GM19240 (cell line): ENCODE results near the gene CDH4.

Experiments
- DNase-seq: peaks from one replicate; pipeline ENCODE4 v3.0.0; 2011; ENCODE audit warnings: low spot score; ENCODE audit not compliant: insufficient read length

The CDH4 gene

DNA sequence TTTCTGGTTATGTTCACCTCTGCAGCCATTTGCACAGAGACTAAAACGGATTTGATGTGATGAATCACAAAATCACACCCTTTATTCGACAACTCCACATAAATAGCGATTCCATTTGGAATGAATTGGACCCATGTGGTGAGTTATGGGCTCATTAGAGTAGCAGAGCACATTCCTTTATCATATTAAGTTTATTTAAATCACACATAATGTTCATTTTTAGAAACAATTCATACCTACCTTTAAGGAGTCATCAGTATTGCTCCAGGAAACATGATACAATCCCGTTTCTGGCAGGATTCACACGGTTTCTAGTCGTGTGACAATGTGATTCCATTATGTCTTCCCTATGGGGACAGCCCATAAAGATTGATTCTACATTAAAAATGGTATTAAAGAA lies 303.5 kb downstream of the CDH4 start:
- no peak for DNase-seq

DNA sequence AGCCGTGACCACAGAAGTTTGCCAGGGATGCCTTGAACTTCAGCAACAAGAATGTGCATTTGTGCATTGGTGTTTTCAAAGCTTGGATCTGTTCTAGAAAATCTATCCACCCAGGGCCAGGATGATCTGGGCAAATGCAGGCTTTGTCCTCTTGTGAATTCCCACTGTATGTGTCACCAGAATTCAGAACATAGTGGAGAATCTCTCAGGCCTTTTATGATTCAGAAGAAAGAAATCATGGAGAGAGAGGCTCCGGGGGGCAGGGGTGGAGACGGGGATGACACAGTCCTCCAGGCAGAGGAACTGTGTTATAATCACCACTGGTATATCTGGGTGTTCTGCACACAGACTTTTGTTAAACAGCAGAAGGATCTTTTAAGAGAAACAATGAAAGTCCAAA lies 304.1 kb downstream of the CDH4 start:
- DNase-seq: no peak

DNA sequence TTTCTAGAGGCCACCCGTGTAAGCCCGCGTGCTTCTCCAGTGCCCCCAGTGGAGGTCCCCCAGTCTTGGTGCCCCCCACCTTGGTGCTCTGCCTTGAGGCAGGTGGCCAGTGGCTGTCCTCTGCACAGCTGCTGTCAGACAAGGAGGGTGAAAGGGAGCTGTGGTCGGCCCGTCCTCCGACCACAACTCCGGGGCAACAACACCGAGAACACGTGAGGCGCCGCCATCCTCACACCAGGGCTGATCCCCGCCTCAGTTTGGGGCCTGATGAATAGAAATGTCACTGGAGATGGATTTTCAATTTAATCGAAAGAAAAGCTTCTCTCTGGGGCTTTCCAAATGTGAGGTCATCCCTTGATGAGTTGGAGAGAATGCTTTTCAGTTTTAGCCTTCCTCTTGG lies 304.6 kb downstream of the CDH4 start:
- DNase-seq: no peak

DNA sequence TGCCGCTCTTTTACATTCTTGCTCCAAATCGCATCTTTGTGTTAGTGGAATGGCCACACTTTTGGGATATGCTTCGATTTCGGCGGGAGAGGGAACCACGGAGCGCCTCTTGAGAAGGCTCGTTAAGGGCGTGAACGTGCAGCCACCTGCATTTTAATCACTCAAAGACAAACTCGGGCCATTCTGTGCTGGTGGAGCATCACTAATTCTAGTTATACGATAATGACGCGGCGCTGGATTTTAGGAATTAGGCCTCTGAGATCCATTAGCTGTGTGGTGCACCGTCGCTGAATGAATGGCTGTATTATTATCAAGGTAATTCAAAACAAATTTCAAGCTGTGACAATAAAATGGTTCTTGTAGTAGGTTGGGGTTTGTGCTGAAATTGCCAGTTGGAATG lies 305.6 kb downstream of the CDH4 start:
- no peak for DNase-seq

DNA sequence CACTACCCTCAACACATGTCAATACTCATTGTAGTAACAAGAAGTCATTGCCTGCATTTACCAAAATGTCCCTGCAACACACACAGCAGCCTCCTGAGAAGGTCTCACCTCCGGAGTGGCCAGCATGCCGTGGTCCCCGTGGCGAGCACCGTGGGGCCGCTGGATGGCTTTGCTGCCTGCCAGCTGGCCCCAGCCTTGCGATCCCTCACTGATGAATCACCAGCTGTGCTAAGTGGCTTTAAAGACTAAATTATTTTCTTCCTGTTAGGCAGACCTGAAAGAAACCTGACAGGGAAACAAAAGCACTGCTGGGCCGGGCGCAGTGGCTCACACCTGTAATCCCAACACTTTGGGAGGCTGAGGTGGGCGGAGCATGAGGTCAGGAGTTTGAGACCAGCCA lies 306.7 kb downstream of the CDH4 start:
- no peak for DNase-seq

DNA sequence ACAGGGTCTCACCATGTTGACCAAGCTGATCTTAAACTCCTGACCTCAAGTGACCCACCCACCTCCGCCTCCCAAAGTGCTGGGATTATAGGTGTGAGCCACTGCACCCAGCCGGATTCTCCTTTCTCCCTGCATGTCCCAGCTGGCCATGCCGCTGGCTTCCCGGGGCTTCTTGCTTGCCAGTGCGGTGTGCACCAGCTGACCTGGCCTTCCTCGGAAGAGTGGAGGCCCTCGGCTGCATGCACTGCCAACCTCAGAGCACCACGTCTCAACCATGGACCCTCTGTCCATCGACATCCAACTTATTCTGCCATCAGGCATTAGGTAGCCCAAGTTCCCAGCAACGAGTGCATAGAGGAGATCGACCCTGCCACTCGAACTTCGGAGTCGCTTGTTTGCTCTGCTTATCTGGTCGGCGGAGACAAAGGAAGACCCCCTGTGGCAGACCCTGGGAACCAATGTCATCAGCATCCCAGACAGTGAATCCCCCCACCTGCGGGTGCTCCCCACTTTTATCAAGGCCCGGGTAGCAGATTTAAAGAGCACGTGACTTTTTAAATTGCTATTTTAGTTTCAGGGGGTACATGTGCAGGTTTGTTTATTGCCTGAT lies 307.8 kb downstream of the CDH4 start:
- DNase-seq: no peak

DNA sequence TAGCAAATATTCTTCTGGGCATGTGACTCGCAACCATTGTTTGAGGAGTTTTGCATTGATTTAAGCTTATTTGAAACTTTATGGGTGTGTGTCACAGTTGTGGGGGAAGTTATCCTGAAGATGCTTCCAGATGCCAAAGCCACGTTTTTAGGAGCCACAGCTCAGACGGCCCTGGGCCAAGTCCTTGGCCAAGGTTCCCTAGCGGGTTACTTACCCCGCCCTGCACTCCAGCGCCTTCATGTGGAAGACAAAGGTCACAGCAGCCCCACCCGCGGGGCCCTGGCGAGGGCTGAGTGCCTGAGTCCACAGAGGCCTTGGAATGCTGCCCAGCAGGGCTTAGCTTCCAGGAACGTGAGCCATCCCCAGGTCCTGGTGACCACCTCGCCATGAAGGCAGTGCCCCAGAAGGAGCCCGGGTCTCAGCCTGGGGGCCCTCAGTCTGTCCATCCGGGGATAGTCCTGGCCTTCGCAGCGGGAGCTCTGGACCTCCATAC lies 308.3 kb downstream of the CDH4 start:
- DNase-seq: no peak

DNA sequence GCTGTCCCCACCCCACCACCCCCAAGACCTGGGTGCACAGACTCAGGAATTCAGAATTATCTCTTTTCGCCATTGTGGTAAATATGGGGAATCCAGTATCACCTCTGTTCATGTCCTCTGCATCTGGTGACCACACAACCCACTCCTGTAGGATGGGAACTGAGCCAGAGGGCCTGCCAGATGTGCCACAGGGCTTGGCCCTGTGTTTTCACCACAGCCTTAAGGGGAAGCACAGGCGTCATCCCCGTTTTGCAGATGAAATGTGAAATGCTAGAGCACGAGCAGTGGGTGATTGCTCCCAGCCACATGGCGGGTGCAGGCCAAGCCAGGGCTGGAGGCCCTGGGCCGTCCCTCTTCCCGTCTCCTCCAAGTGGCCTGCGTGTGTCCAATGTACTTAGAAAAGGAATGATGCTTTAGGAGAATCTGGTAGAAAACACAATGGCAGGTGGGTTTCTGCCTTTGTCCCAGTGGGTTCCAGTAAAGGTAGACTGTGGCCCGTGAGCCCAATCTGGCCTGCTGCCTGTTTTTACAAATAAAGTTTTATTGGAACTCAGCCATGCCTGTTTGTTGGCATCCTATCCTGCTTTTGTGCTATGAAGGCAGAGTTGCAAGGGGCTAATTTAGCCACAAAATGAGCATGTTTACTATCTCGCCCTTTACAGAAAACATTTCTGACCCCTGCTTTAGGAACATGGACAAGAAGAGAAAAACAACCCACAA lies 309.2 kb downstream of the CDH4 start:
- DNase-seq: no peak

DNA sequence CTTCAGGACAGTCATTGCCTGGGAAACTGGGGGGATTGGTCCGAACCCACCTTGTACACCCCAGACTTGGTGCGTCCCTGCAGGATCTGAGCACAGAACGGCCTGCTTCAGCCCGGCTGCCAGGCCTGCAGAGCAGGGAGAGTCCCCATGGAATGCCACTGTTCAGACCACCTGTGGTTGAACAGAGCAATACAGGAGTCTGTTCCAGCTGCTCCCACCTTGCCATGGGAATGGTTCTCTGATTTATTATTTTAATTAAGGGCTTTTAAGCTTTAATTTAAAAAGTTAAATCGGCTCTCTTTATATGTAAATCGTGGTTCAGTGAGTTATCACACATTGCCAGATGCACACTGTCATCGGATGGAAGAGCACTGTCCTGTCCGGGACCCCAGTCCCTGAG lies 310.4 kb downstream of the CDH4 start:
- DNase-seq: no peak

DNA sequence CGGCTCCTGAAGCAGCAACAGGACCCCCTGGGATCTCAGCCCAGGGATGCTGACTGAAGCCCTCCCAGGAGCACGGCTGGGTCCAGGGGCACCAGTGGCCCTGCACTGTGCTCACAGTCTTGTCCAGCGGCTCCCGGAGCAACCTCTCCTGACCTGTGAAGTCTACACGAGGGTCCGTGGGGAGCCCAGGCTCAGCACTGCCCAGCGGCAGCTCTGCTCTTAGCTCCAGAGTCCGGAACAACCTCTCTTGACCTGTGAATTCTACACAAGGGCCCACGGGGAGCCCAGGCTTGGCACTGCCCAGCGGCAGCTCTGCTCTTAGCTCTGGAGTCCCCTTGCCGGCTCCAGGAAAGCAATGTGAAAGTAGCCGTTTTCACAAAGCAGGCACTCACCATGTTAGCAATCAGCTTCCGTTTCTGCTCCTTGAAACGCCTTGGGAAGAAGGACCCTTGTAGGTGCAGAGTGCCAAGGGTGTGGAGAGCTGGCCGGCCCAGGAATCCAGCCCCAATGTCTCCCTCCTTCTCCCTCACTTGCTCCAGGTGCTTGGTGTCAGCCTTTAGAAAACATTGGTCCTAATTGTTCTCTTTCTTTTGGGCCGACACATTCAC lies 310.9 kb downstream of the CDH4 start:
- DNase-seq: no peak

DNA sequence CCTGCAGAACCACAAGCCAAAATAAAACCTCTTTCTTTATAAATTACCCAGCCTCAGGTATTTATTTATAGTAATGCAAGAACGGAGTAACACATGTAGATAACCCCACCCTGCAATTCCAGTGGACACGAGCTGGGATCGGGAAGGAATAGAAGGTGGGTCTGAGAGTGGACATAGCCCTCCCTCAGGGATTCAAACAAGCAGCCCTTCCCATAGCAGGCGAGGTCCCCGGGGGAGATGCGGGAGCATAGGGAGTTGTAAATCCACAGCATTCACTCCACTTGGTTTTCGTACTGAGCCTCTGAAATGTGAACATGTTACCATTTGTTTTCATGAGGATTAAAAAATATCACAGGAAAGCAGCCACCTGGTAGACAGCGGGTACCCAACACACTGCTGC lies 312.6 kb downstream of the CDH4 start:
- DNase-seq: no peak

DNA sequence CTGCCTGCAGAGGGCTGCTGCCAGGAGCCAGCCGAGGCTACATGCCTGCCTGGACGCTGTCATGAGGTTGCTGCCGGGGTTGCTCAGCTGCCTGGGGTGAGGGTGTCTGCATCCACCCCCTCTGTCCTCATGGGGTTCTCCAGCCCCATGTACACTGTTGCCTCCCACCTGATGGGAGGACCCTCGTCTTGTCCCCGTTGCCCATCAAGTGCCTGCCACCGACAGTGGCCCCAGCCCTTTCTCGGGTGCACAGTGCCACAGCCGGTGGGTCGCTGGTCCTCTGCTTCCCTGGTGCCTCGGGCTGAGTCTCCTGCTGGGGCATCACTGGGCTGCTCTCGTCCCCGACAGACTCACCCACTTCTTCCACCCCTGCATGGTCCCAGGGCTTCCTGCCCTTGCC lies 313.7 kb downstream of the CDH4 start:
- DNase-seq: no peak

DNA sequence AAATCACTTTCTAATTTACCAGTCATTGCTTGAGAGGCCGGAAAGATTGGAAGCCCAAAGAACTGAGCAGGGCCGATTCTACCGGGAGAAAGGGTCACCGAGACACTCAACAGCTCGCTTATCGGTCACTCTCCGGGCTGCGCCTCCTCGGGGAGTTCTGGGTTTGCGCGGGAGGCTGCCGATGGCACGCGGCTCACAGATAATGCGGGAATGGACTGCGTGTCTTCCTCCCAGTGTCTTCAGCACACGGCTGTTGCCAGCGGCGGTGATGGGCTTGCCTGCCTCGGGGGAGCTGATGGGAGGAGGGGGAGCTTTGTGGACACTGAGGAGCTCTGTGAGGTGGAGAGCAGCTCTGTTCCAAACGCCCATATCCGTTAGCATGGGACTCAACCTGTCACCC lies 314.6 kb downstream of the CDH4 start:
- no peak for DNase-seq

DNA sequence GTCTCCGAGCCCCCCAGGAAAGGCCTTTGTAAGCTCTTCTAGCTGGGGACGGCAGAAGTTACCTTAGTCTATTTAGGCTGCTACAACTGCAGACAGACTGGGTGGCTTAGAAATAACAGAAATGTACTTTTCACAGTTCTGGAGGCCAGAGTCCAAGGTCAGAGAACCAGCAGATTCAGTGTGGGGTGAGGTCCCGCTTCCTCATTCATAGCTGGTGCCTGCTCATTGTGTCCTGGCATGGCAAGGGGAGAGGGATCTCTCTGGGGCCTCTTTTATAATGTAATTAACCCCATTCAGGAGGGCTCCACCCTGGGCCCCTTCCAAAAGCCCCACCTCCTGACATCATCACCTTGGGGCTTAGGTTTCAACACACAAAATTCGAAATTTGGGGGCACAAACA lies 315.1 kb downstream of the CDH4 start:
- DNase-seq: no peak

DNA sequence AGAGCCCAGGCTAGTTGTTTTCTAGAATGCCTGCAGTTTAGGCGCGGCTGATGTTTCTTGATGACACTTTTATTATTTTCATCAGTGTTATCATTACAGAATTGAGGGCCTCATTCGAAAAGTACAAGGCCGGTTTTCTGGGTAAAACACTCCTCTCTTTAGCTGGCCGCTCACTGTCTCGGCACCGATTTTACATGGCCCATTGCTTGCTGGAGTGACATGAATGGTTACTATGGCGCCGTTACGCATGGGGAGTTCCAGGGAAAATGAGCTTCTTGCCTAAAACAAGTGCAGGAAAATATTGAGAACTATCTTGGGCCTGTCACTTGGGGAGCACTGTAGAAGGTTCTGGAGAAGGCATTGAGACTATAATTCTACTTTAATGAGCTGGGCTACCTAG lies 317.8 kb downstream of the CDH4 start:
- no peak for DNase-seq

DNA sequence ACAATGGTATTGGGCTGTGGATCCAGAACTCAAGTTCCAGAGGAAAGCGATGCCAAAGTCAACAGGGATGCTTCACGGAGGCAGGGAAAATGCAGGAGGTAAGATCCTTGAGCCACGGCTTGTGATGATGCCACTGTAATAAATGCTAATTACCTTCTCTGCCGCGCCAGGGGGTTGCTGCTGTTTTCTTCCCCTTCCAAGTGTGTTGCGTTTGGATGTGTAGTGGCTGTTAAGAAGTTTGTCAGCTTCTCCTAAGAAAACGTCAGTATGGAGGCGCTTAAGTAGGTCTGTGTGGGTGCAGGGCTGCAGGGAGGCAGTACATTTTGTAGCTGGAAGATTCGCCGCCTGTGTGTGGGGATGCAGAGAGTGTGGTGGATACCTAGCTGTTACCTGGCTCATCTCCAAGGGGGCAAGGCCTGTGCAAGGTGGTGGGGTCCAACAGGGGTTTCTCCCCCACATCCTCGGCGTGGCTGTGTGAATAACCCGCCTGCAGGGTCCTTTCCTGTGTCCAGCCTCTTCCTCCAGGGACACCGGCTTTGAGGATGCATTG lies 318.7 kb downstream of the CDH4 start:
- DNase-seq: no peak

DNA sequence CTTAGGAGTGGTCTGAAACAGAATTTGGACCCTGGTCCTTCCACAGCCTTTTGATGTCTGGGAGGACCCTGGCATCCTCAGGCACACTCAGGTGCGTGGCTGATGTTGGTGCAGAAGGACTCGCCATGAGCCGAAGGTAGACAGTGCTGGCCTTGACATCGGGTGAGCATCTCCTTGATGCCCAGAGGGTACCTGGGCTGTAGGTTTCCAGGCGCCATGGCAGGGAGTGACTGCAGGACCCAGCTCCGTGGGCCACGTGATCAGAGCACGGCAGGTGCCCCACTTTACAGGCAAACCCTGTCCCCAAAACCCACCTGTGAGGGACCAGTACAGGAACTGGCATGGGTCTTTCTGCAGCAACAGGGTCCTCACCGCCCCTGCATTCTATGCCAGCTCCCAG lies 319.2 kb downstream of the CDH4 start:
- DNase-seq: no peak

DNA sequence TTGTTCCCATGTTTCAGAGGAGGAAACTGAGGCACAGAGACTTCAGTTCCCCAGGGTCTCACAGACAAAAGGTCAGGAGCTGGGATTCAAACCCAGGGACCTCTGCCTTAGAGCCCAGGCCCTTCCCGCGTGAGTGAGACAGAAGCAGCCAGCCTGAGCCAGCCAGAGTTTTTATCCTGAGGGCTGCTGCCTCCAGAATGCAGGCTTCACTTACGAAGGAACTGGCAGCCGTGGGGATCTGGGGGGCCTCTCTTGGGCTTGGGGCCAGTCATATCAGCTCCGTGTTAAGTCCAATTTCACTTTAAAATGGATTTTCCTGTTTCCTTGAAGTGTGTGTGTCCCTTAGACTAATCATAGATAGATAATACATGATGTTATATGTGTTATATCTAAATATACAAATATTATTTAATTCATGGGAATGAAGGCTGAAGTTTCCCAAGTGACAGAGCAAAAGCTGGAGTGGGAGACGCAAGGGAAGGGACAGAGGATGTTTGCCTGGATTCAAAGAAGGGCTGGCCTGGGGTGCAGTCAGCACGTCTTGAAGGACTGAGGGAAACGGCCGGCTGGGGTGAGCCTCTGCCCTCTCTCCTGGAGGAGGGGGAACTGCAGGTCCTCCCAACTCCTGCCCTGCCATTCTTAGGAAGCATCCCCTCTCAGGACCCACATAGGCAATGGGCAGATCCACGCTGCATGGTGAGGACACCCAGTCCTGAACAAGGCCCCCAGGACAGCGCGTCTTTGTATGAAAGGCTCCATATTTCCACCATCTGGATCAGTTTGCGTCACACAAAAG lies 320.1 kb downstream of the CDH4 start:
- DNase-seq: no peak

DNA sequence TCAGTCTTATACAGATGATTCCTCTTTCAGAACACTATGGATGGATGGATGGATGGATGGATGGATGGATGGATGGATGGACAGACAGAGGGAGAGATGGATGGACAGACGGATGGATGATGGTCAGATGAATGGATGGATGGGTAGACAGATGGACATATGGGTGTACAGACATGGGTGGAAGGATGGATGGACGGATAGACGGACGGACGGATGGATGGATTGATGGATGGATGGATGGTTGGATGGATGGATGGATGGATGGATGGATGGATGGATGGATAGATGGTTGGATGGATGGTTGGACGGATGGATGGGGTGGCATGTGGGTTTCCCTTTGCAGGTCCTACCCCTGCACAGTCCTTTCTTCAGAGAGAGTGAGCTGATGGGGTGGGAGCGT lies 320.7 kb downstream of the CDH4 start:
- no peak for DNase-seq

DNA sequence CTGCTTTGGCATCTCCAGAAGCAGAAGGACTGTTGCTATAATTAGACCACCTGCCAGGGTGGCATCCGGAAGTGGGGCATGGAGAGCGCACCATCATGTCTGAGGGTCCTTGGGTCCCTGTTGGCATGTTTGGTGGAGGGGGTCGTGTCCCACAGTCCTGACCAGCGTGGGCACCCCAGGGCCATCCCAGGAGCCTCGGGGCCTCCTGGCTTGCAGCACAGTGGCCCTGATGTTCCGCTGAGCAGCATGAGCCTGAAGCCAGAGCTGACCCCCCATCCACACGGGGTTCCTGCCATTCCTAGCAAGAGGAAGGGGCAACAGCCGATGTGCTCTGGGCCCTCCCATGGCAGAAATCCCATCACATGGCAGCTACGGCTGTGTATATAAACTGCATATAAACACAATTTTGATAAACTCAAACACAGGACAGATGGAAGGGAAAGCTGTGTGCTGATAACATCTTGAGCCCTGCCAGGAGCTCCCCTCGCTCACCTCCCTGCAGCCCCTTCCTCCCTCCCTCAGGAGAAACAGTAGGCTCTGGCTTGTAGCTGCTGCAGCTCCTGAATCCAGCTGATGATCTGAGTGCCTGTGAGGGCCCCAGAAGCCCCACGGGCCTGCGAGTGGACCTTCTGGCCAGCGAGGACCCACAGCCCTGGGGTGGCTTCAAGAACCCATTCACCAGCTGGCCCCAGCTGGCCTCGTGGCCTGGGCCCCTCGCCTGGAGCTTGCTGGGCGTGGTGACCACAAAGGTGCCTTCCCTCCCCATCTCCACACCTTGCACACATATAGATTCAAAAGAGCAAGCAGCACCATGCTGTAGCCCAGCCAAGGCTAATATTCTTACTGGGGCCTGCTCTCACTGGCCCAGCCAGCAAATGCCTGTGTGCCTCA lies 321.6 kb downstream of the CDH4 start:
- no peak for DNase-seq
